Liver (tissue), 3 donors: Measurements from ENCODE around the gene KLF6.

ENCODE experiments used
- JUND ChIP-seq, 2 donors: IDR thresholded peaks; 2 replicates each; pipeline ENCODE4 v1.6.1; 2016; ENCODE audit warnings: antibody characterized with exemption in 2 of 2
- RAD21 ChIP-seq, 2 donors: IDR thresholded peaks; 2 replicates each; pipeline ENCODE4 v1.6.1; 2016; ENCODE audit warnings: antibody characterized with exemption in 2 of 2, mild to moderate bottlenecking in 2 of 2
- TAF1 ChIP-seq: conservative IDR thresholded peaks from 2 replicates; pipeline ENCODE4 v1.6.1; 2016; ENCODE audit warnings: antibody characterized with exemption, mild to moderate bottlenecking
- TF ChIP-seq, protein P1 (sequence below): fragments of 150-350 bp; IDR thresholded peaks from 2 replicates; pipeline ENCODE4 v1.5.1; 2017; ENCODE audit warnings: improper control_type of control experiment, low read depth, low read length; ENCODE audit not compliant: missing input control
- TF ChIP-seq, protein P2 (sequence below): IDR thresholded peaks from 2 replicates; pipeline ENCODE4 v1.6.1; 2016; ENCODE audit warnings: antibody characterized with exemption
- donor health status: healthy.
- donor health status: healthy.

DNA sequence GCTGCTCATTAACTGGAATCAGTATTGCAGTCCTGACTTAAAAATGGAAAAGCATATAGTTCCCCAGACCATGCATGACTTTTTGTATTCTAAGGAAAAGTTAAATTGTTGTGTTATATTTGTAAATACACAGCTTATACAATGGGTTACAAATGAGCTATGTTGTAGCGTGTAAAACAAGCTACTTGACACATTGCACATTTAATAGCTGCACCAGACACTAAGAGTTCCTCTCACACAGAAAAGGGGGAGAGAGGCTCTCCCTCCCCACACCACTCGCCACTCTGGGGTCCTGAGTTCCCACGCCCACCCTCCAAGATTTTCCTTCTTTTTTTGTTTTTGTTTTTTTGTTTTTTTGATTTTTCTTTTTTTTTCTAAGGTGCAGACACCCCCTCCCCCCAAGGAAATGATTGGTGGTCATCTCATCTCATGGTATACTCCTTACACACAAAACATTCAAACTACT, 6.3 kb downstream of the KLF6 start:
- TF ChIP-seq JUND (IDR thresholded peaks at IDR 0.05) (no peak), RAD21 (IDR thresholded peaks at IDR 0.05) (peak in 1 of 2 donors; percentile 10), TAF1 (no peak)
- TF ChIP-seq, protein P1, sequence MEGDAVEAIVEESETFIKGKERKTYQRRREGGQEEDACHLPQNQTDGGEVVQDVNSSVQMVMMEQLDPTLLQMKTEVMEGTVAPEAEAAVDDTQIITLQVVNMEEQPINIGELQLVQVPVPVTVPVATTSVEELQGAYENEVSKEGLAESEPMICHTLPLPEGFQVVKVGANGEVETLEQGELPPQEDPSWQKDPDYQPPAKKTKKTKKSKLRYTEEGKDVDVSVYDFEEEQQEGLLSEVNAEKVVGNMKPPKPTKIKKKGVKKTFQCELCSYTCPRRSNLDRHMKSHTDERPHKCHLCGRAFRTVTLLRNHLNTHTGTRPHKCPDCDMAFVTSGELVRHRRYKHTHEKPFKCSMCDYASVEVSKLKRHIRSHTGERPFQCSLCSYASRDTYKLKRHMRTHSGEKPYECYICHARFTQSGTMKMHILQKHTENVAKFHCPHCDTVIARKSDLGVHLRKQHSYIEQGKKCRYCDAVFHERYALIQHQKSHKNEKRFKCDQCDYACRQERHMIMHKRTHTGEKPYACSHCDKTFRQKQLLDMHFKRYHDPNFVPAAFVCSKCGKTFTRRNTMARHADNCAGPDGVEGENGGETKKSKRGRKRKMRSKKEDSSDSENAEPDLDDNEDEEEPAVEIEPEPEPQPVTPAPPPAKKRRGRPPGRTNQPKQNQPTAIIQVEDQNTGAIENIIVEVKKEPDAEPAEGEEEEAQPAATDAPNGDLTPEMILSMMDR = no peak
- TF ChIP-seq, protein P2, sequence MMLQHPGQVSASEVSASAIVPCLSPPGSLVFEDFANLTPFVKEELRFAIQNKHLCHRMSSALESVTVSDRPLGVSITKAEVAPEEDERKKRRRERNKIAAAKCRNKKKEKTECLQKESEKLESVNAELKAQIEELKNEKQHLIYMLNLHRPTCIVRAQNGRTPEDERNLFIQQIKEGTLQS = no peak
